GOT3 (cell line): ENCODE measurements around the gene E4F1.
"Not testable (repeated sequence)": the region's sequence is repeated elsewhere in the genome, so short reads cannot be mapped to it uniquely, and the experiment has no call there.

Experiments used
- DNase-seq: peaks from one replicate; lab custom pipeline; 2025; ENCODE audit warnings: mixed read lengths; lab: John Stamatoyannopoulos, UW

Gene E4F1

DNA sequence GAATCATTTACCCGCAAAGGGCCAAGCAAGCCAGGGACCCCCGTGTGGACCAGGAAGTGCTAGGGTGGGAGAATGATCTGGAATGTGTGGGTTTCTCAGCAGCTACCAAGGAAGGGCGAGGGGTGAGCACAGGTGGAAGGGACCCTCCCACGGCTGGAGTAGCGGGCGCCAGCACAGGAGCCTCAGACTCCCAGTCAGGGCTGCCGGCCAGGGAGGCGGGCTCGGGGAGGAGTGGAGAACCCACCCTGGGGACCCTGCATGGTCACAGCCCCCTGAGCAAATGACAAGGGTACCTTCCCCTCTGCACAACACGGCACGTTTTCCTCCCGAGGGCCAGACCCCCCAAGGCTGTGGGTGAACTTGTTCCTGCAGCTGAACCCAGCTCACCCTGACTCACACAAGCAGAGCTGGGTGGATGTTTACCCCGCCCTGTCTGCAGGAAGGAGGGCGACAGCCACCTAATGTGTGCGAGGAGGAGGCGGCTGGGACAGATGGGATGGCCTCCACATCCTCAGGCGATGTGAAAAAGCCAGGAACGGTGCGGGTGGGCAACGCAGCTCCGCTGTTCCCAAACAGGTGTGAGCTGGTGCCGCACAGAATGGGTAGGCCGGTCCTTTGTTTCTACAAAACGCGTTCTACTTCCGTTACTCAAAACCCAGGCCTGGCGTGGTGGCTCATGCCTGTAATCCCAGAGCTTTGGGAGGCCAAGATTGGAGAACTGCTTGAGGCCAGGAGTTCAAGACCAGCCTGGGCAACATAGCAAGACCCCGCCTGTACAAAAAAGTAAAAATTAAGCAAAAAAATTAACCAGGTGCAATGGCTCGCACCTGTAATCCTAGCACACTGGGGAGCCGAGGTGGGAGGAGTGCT, 21.8 kb downstream of the E4F1 start:
- no peak for DNase-seq

GRCh38 chr16:2246301-2246885, 23.0 kb downstream of the E4F1 start:
- DNase-seq = no peak

GRCh38 chr16:2250652-2251295, 27.4 kb downstream of the E4F1 start:
- DNase-seq = no peak

GRCh38 chr16:2251296-2252111, 28.1 kb downstream of the E4F1 start, which contains the start of gene ECI1:
TSS of gene ECI1 (minus strand) at chr16:2251587. CDS start at chr16:2251566, 21 bp downstream.
- peak; percentile 90 for DNase-seq

DNA sequence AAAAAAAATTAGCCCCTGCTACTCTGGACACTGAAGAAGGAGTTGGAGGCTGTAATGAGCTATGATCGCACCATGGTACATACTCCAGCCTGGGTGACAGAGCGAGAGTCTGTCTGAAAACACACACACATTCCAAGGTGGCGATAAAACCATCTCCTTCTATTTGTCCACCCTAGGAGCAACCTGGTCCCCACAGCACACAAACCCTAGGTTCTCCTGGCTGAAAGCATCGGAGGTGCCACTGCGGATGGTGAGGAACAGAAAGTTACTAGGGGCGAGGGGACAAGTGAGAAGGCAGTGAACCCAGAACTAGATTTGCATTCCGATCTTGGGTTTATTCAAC, 29.4 kb downstream of the E4F1 start:
- no peak for DNase-seq

GRCh38 chr16:2253293-2253692, 29.9 kb downstream of the E4F1 start:
- DNase-seq = no peak

- no peak for DNase-seq
Observed at GRCh38 chr16:2256531-2257140, 33.2 kb downstream of the E4F1 start.

DNA sequence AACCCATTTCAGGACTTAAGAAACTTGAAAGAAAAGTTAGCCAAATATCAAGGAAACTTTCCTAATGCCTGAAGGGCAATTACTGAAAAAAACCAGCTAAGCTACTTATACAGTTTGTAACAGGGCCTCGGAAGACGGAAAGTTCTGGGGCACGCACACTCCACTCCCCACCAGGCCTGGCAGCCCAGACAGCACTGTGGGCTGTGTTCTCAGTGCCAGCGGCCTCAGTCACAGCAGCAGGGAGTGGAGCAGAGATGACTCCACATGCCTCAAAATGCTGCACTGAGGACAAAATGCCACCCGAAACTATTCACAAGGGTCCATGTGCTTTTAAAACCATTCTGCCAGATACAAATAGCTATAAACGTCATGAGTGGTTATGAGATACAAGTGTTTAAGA, 34.3 kb downstream of the E4F1 start:
- no peak for DNase-seq

DNA sequence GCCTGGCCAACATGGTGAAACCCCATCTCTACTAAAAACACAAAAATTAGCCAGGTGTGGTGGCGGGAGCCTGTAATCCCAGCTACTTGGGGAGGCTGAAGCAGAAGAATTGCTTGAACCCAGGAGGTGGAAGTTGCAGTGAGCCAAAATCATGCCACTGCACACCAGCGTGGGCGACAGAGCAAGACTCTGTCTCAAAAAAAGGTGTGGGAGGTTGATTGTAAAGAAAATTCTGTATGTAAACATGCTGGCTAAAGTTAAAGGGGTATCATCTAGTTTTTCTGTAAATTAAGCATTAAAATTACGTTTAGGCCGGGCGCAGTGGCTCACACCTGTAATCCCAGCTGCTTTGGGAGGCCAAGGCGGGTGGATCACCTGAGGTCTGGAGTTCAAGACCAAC, 35.1 kb downstream of the E4F1 start:
- not testable (repeated sequence) for DNase-seq

DNA sequence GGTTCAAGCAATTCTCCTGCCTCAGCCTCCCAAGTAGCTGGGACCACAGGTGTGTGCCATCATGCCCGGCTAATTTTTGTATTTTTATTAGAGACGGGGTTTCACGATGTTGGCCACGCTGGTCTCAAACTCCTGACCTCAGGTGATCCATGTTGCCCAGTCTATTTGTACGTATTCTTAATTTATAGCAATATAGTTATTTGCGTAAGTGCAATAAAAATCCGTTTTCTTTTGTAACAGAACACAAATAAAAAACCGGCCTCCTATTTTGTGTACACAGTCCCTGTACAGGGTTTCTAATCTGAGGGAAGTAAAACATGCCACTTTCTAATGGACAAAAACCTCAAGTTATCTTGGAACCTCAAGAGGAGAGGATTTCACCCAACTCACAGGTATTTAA, 36.9 kb downstream of the E4F1 start:
- DNase-seq = no peak

DNA sequence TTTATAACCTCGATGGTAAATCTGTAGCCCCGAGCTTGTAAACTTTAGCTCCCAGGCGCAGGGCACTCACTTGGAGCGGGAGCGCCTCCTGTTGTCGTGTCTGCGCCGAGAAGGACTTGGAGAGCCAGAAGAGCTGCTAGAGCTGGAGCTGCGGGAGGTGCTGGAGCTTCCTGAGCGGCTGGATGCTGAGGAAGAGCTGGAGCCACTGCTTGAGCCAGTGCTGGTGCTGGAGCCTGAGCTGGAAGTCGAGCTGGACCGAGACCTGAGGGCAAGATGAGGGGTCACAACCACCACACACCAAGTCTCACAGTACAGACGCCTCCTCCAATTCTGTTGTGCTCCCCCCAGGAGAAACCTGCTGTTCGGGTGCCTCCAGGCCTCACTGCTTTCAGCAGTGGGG, 39.6 kb downstream of the E4F1 start:
- not testable (repeated sequence) for DNase-seq

GRCh38 chr16:2266887-2267286, 43.5 kb downstream of the E4F1 start:
- not testable (repeated sequence) for DNase-seq

DNA sequence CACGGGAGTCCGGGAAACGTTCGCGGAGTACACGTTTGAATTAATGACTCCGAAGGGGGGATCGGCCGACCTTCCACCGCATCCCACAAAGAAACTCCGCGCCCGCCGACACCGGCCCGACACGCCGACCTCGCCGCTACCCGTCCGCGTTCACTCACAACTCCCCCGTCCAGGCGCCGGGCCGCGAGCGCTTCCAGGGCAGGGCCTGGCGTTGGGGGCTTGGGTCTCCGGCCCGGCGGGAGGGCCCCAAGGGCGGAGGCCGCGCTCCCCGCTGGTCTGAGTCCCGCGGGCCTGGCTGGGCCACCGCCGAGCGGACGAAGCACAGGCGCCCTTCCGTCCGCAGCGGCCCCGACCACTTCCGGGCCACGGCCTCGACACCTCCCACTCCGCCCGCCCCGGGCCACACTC, 44.1 kb downstream of the E4F1 start:
- DNase-seq = peak; percentile 70

DNA sequence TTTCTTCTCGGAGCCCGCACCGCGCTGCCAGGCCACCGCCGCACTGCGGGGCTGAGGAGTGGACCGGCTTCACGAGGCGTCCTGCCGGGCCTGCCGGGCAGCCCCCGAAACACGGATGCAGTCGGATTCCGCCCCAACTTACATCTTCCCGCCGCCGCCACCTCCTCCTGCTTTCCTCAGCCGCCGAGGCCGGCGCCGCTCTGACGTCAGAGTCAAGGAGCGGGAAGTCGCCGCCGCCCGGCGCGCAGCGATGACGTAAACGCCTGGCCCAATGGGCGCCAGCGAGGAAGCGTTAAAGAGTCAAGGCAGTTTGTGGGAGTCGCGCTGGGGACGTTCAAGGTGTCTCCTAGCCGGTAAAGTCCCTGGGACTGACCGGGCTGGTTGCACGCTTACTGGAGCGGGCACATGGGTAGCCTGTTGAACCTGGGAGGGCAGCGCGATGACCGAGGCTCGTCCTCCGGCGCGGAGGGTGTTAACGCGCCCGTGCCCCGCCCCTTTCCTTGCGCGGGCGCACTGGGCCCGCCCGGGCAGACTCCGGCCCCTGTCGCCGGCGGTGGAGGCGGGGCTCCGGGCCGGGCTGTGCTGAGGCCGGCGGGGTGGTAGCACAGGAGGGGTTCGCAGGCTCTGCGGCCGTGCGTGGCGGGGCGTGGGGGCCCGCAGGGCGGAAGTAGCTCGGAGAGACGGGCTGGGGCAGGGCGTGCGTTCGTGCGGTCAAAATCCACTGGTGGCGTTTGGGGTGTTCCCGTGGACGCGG, 44.7 kb downstream of the E4F1 start, which contains the start of gene RNPS1:
Gene RNPS1 (minus strand): TSS at position 214 of the 754 bp plus-strand sequence. CDS start 3,483 bp downstream, outside the sequence.
- DNase-seq = peak; percentile 91

DNA sequence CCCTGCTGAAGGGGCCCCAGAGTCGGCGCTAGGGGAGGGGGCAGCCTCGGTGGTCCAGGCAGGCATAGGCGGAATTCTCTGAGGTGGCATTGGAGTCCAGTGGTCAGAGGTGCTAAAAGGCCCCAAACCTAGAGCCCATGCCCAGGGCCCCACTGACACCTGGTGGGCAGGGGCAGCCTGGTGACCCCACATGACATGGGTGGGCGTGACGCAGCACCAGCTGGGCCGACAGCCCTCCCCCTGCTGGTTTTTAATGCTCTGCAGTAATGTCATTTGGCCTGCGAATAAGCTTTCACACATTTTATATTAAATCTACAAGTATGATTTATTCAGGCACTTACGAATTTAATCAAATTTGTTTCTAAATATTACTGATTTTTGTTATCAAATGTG, 46.7 kb downstream of the E4F1 start:
- DNase-seq = no peak

DNA sequence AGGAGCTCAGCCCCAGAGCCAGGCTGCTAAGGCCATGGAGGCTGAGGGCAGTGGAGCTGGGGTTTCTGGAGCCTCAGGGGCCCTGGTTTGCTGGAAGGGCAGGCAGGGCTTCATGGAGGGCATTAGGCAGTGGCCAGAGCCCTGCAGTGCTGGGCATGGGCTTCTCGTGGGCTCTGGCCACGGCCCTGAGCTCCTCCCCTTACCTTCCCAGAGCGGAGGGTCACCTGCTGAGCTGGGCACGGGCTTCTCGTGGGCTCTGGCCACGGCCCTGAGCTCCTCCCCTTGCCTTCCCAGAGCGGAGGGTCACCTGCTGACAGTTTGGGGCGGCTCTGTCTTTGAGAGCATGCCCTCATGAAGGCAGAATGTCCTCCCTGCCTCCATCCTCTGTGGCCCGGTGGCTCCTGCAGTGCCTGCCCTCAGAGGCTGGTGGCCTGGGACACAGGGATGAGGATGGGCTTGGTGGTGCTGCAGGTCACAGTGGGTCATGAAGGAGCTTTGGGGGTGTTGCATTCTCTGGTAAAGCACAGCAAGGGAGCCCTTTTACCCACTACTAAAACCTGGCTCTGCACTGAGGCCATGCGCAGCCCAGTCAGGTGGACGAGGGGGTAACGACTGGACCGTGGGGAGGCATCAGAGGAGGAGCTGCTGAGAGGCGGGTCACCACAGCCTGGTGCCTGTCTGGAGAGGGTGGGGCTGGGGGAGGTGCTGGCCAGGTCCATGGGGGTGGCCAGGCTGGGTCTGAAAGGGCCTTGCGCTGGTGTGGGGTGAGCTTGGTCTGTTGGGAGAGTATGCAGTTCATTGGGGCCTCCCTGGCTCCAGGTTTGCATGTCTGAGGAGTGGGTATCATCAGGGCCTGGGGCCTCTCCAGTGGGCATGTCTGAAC, 47.4 kb downstream of the E4F1 start:
- DNase-seq = no peak

- DNase-seq = no peak
Observed at GRCh38 chr16:2271848-2272461, 48.6 kb downstream of the E4F1 start.

DNA sequence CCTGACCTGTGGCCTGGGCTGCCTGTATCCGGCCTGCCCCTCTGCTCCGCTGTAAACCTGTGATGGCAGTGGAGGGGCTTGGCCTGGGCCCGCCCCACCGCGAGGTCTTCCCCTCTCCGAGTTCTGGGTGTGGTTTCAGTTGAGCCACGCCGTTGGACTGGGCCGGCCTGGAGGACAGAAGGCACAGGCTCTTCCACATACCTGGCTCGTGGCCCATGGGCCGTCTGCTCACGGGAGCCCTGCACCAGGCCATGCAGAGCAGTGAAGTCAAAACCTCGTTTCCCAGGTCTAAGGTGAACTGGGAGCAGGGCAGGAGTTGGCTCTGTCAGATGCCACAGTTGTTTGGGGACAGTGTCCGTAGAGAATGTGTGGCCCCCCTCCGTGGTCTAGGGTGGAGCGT, 50.1 kb downstream of the E4F1 start:
- no peak for DNase-seq

- DNase-seq = no peak
Observed at GRCh38 chr16:2273931-2274330, 50.5 kb downstream of the E4F1 start.
